HepG2 (cell line): Measurements from ENCODE around the gene PRSS22. TPM values are rescaled to one million over a fixed set of nuclear protein-coding genes. Genes with fewer than 3 reads are reported as not detected.

Experiments used
- BCL6 ChIP-seq: IDR thresholded peaks from 2 replicates; pipeline ENCODE4 v1.6.1; 2016; ENCODE audit warnings: missing genetic modification reagents, missing compliant biosample characterization
- CREM ChIP-seq, 2 experiments: sonication (generic) in 1 of 2; formaldehyde crosslinking in 1 of 2; IDR thresholded peaks; 2 replicates each; pipeline versions ENCODE4 v1.4.0 to v1.6.1; 2016 to 2020; ENCODE audit warnings: antibody characterized with exemption in 1 of 2, mild to moderate bottlenecking in 1 of 2, missing genetic modification reagents in 1 of 2
- FOXA3 ChIP-seq: IDR thresholded peaks from 2 replicates; pipeline ENCODE4 v1.6.1; 2016; ENCODE audit warnings: missing genetic modification reagents, missing compliant biosample characterization
- FOXK2 ChIP-seq: fragments of 450-650 bp; IDR thresholded peaks from 2 replicates; pipeline ENCODE4 v1.6.1; 2016
- FOXO1 ChIP-seq: sonication (generic); formaldehyde crosslinking; IDR thresholded peaks from 2 replicates; pipeline ENCODE4 v1.4.0; 2020; ENCODE audit warnings: missing genetic modification reagents
- FOXP1 ChIP-seq, 2 experiments: fragments of 450-650 bp in 1 of 2; IDR thresholded peaks; 2 replicates each; pipeline ENCODE4 v1.6.1; 2017 to 2018; ENCODE audit warnings: antibody characterized with exemption in 1 of 2
- HMGXB4 ChIP-seq, 2 experiments: sonication (generic) in 1 of 2; formaldehyde crosslinking in 1 of 2; IDR thresholded peaks; 2 replicates each; pipeline versions ENCODE4 v1.4.0 to v1.6.1; 2018 to 2020; ENCODE audit warnings: missing genetic modification reagents in 2 of 2, borderline replicate concordance in 1 of 2, low read depth in 1 of 2, mild to moderate bottlenecking in 1 of 2, missing biosample characterization in 1 of 2
- HNRNPL ChIP-seq: fragments of 200-400 bp; formaldehyde crosslinking; IDR thresholded peaks from 2 replicates; pipeline ENCODE4 v1.6.1; 2017; ENCODE audit warnings: mild to moderate bottlenecking, low read depth, low read length
- KAT7 ChIP-seq: IDR thresholded peaks from 2 replicates; pipeline ENCODE4 v1.6.1; 2018; ENCODE audit warnings: borderline replicate concordance, missing compliant biosample characterization
- KLF6 ChIP-seq: IDR thresholded peaks from 2 replicates; pipeline ENCODE4 v1.8.0; 2016; ENCODE audit warnings: missing biosample characterization, missing genetic modification reagents
- MED13 ChIP-seq: sonication (generic); formaldehyde crosslinking; IDR thresholded peaks from 2 replicates; pipeline ENCODE4 v1.5.0; 2020; ENCODE audit warnings: missing genetic modification reagents
- NKX3-1 ChIP-seq: sonication (generic); formaldehyde crosslinking; IDR thresholded peaks from 2 replicates; pipeline ENCODE4 v1.5.0; 2020; ENCODE audit warnings: missing genetic modification reagents
- SMAD1 ChIP-seq: sonication (generic); formaldehyde crosslinking; IDR thresholded peaks from 2 replicates; pipeline ENCODE4 v1.4.0; 2020; ENCODE audit warnings: missing genetic modification reagents, low read depth, mild to moderate bottlenecking, borderline replicate concordance
- TERF1 ChIP-seq: sonication (generic); formaldehyde crosslinking; IDR thresholded peaks from 2 replicates; pipeline ENCODE4 v1.8.0; 2022; ENCODE audit warnings: mild to moderate bottlenecking, missing genetic modification reagents, moderate library complexity
- THRA ChIP-seq: sonication (generic); formaldehyde crosslinking; IDR thresholded peaks from 2 replicates; pipeline ENCODE4 v1.4.0; 2020; ENCODE audit warnings: missing genetic modification reagents, borderline replicate concordance
- TIGD3 ChIP-seq: sonication (generic); formaldehyde crosslinking; IDR thresholded peaks from 2 replicates; pipeline ENCODE4 v1.5.1; 2020; ENCODE audit warnings: mild to moderate bottlenecking, missing genetic modification reagents, borderline replicate concordance
- ZNF225 ChIP-seq: sonication (generic); formaldehyde crosslinking; IDR thresholded peaks from 2 replicates; pipeline ENCODE4 v1.4.0; 2020; ENCODE audit warnings: mild to moderate bottlenecking, missing genetic modification reagents
- ZNF782 ChIP-seq: sonication (generic); formaldehyde crosslinking; IDR thresholded peaks from 2 replicates; pipeline ENCODE4 v1.4.0; 2020; ENCODE audit warnings: missing genetic modification reagents, mild to moderate bottlenecking, borderline replicate concordance
- ZSCAN25 ChIP-seq: sonication (generic); formaldehyde crosslinking; IDR thresholded peaks from 2 replicates; pipeline ENCODE4 v1.8.0; 2022; ENCODE audit warnings: mild to moderate bottlenecking, missing genetic modification reagents
- polyA plus RNA-seq, 8 experiments: library from polyadenylated mRNA; depleted of rRNA in 3 of 8; stranded (reverse) in 7 of 8; unstranded in 1 of 8; fragments of >200 nt; fragmentation: Illumina TruSeq in 4 of 8; extraction: Trizol in 4 of 8; gene quantifications; 2 replicates each; pipeline versions ENCODE4 v1.2.1 to v1.2.3, GENCODE V29; 2011 to 2016; ENCODE audit warnings: low read depth in 4 of 8, missing spikeins in 1 of 8, mixed read lengths in 1 of 8; ENCODE audit not compliant: insufficient read depth in 1 of 8
- total RNA-seq, 5 experiments: library from RNA; depleted of rRNA; stranded (reverse); fragments of >200 nt; fragmentation: Illumina TruSeq; extraction: Trizol; gene quantifications; 2 replicates each; pipeline ENCODE4 v1.2.3, GENCODE V29; 2016; ENCODE audit warnings: low read depth in 1 of 5
- TF ChIP-seq, protein P1 (sequence below): IDR thresholded peaks from 2 replicates; pipeline ENCODE4 v1.6.1; 2016; ENCODE audit warnings: mild to moderate bottlenecking

PRSS22 gene
- total and polyA plus RNA-seq, 2 of the 13 experiments (the other 11 are each of a cell fraction or from before 2014, with no cell fraction given): 0.24 to 0.32 TPM

DNA sequence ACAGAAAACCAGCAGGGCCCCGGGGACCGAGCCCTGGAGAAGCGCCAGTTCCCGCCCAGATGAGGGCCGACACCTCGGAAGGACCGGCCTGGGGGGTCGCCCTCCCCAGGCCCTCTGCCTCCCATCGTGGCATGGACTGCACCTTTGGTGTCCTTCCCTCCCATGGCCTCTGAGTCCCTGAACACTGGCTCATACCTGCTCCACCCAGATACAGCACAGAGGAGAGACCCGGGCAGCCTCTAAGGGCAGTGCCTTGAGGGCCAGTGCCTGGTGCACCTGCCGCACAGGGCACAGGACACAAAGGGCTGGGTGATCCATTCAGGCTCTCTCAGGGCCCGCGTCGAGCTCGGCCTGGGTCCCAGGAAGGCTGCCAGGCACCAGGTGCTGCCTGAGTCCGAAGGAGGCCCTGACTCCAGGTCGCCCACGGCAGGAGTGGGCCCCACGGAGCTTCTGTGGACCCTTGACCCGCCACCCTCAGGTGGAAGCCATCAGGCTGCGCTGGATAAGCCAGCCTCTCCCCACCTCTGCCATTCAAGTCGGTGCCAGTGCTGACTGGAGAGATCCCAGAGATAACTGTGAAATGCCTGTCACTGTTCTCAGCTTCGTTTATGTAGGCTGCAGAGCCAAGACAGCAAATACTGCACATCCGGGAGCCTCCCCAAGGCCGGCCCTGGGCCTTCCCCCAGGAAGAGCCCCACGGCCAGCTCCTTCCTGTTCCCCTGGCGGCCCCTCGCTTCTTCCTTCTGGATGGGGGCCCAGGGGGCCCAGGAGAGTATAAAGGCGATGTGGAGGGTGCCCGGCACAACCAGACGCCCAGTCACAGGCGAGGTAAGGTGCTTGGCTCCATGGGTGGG, 28.2 kb downstream of the PRSS22 start, which contains the start of gene ZG16B (continued):
- TF ChIP-seq TERF1 (no peak), MED13 (no peak), ZNF225 (no peak), ZNF782 (no peak), HMGXB4 (CRISPR knock-in tag; IDR thresholded peaks at IDR 0.05; ENCODE audit: borderline replicate concordance in 1 of 2, low read depth in 1 of 2) (0 out of 4 replicates have a peak, but pooled peaks of 1 of the 2 experiments have one; percentile 26), ZSCAN25 (CRISPR knock-in tag) (no peak), KAT7 (CRISPR knock-in tag) (no peak), KLF6 (CRISPR knock-in tag) (no peak), BCL6 (CRISPR knock-in tag) (peak; percentile 23; the same call in 1 of the 2 replicates), HNRNPL (peak; percentile 64; the same call in 1 of the 2 replicates), FOXP1 (IDR thresholded peaks at IDR 0.05) (no peak), FOXP1 (CRISPR knock-in tag; IDR thresholded peaks at IDR 0.05) (no peak), FOXK2 (no peak), FOXO1 (peak; percentile 39; the same call in 1 of the 2 replicates), NKX3-1 (no peak), CREM (IDR thresholded peaks at IDR 0.05) (no peak), CREM (CRISPR knock-in tag; IDR thresholded peaks at IDR 0.05) (no peak), TIGD3 (CRISPR knock-in tag) (no peak), FOXA3 (CRISPR knock-in tag) (peak; percentile 45; the same call in 1 of the 2 replicates), THRA (no peak), SMAD1 (no peak)
- TF ChIP-seq, protein P1, sequence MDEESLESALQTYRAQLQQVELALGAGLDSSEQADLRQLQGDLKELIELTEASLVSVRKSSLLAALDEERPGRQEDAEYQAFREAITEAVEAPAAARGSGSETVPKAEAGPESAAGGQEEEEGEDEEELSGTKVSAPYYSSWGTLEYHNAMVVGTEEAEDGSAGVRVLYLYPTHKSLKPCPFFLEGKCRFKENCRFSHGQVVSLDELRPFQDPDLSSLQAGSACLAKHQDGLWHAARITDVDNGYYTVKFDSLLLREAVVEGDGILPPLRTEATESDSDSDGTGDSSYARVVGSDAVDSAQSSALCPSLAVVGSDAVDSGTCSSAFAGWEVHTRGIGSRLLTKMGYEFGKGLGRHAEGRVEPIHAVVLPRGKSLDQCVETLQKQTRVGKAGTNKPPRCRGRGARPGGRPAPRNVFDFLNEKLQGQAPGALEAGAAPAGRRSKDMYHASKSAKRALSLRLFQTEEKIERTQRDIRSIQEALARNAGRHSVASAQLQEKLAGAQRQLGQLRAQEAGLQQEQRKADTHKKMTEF: peak; percentile 47; the same call in 1 of the 2 replicates
